GM21390 (cell line): Measurements from ENCODE around the gene OSCAR.
"Not testable (repeated sequence)": the region's sequence is repeated elsewhere in the genome, so short reads cannot be mapped to it uniquely, and the experiment has no call there.

Experiments
- ATAC-seq: cut with Tn5 transposase; IDR thresholded peaks from one replicate; pipeline ENCODE4 v1.9.1; 2021; ENCODE audit not compliant: unreplicated experiment

Gene OSCAR

GRCh38 chr19:54127688-54128440 lies 27.3 kb upstream of the OSCAR start:
- no peak for ATAC-seq

DNA sequence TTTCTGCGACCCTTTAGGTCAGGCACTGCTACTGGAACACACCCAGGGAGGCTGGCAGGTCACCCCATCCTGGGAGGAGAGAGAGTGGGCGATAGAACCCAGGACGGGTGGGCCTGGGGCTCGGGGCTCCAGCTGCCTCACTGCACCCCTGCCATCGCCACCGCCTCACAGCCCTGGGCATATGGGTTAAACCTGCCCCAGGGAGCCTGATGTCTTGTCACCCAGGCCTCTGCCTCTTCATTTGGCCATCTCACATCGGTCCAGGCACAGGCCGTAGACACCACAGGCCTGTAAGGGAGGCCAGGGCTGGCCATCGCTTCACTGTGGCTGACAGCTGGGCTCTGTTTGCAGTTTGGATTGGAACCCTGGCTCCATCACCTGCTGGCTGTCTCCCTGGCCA lies 25.1 kb upstream of the OSCAR start:
- no peak for ATAC-seq

DNA sequence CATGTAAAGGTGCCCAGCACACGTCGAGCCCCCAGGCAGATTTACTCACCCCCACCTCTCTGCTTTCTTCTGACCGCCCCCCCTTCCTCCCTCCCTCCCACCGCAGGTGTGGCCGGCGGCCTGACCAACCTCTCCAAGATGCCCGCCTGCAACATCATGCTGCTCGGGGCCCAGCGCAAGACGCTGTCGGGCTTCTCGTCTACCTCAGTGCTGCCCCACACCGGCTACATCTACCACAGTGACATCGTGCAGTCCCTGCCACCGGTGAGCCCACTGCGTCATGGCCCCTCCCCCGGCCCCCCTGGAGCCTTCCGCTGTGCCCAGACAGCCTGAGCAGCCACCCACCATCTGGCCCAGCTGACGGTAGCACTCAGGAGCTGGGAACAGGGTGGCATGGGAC lies 23.8 kb upstream of the OSCAR start:
- ATAC-seq, result no peak

- no peak for ATAC-seq
These were observed 23.1 kb upstream of the OSCAR start for GRCh38 chr19:54123682-54124081.

DNA sequence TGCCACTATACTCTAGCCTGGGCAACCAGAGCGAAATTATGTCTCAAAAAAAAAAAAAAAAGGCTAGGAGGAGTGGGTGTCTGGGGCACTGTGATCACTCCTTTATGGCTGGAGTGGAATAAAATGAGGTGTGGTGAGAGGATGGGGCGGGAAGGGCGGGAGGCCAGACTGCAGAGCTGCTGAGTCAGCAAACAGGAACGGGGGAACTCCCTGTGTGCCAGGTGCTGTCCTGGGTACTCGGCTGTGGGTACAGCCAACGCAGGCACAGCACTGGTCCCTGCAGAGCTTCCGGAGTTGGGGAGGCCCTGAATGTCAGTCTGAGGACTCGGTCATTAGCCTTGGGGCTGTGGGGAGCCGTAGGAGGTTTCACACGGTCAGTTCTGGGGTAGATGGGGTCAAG lies 20.7 kb upstream of the OSCAR start:
- no peak for ATAC-seq

- ATAC-seq, result peak; percentile 77
These were observed 14.8 kb upstream of the OSCAR start, which contains the start of the genes PRPF31 and TFPT for GRCh38 chr19:54115109-54116063. Gene PRPF31 (plus strand): TSS chr19:54115754. CDS start chr19:54118279, 2,525 bp downstream. Gene TFPT (minus strand): TSS chr19:54115657. CDS start chr19:54115269, 388 bp downstream.

GRCh38 chr19:54114340-54115108 lies 13.9 kb upstream of the OSCAR start:
- ATAC-seq, result no peak

DNA sequence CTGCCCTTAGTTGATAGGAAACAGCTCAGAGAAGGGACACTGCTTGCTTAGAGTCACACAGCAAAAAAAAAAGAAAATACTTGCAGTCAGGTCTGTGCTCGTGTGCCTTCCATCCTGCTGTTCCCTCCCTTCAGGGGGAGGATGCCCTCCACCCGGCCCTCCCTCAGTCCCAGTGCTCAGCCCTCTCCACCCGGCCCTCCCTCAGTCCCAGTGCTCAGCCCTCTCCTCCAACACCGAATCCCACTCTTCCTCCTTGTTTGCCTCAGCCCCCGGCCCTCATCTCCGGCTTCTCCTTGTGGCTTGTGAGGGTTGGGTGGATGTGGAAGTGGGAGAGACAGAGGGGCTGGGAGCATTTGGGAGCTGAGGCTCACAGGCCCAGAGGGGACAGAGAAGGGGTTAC lies 9.0 kb upstream of the OSCAR start:
- ATAC-seq, result no peak

DNA sequence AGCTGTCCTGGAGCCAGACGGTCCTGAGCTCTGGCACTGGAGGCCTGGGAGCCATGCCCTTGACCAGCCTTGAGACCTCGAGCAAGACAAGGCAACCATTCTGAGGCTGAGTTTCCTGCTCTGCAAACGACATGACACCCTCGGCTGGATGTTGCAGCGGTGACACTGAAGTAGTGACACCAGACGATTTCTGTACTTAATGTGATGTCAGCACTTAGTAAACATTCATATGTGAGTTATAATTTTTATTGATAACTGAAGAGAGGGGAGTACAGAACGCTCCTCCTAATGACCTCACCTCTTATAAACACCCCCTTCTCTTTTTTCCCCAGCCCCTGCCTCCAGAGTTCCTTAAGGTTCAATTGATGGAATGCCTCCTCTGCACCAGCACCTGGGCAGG lies 7.9 kb upstream of the OSCAR start:
- ATAC-seq, result no peak

DNA sequence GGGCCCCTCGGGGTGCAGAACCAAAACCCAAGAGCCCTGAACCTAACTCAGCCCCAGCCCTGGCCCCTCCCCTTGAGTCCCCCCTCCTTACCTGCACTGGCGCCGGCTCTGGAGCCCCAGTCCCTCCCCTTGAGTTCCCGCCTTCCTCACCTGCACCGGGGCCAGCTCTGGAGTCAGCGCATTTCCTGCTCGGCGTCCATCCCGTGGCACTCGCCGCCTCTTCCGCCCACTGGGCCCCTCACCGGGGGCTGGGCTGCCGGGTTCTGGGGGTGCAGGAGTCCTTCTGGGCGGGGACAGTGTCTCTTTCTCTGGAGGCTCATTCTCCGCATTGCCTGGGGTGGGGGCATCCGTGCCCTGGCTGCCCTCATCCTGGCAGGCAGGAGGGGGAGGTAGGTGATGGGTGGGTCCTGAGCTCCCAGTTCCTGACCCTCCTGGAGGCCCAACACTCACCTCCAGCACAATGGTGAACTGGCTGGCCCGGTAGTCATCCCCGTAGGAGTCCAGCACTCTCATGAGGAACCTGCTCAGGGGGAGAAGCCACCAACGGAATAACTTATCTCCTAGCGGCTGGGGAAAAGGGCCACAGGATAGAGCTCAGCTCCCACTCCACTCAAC lies 7.4 kb upstream of the OSCAR start:
- no peak for ATAC-seq

DNA sequence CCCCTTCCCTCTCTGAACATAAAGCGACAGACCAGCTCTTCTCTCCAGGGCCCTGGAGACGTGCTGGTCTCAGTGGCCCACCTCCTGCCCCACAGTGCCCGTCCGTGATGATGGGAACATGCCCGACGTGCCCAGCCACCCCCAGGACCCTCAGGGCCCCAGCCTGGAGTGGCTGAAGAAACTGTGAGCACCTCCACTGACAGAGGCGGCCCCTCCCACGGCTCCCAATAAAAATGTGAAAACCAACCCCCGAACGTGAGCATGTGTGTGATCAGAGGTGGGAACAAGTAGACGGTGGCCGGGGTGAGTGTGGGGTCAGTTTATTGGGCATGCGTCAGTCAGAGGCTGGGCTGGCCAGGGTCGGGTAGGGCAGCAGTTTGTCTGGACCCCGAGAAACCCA lies 6.1 kb upstream of the OSCAR start:
- ATAC-seq, result no peak

- no peak for ATAC-seq
These were observed 5.2 kb upstream of the OSCAR start for GRCh38 chr19:54105796-54106195.

GRCh38 chr19:54104998-54105715 lies 4.6 kb upstream of the OSCAR start:
- no peak for ATAC-seq

- ATAC-seq, result peak; percentile 95
These were observed 2.0 kb upstream of the OSCAR start, which contains the start of gene NDUFA3 for GRCh38 chr19:54102421-54103169. Gene NDUFA3 (plus strand): TSS chr19:54102855. CDS start chr19:54102879, 24 bp downstream.

GRCh38 chr19:54099903-54100255 lies 724 bp downstream of the OSCAR start:
- ATAC-seq, result not testable (repeated sequence)

- no peak for ATAC-seq
These were observed 1.3 kb downstream of the OSCAR start for GRCh38 chr19:54099190-54099902.

GRCh38 chr19:54096617-54097106 lies 3.9 kb downstream of the OSCAR start:
- ATAC-seq, result no peak

- ATAC-seq, result not testable (repeated sequence)
These were observed 4.6 kb downstream of the OSCAR start for GRCh38 chr19:54095859-54096616.
